Mesodermal cell (in vitro differentiated cells): ENCODE data around the gene GPR50.

Source experiments
- H3K27ac ChIP-seq: 2 replicates; pipeline ENCODE4 v1.7.0; 2013; ENCODE audit warnings: mild to moderate bottlenecking, low read depth, low read length, moderate library complexity; ENCODE audit not compliant: severe bottlenecking
- H3K36me3 ChIP-seq: 2 replicates; pipeline ENCODE4 v1.7.1; 2013; ENCODE audit warnings: mild to moderate bottlenecking, low read length, moderate library complexity; ENCODE audit not compliant: control insufficient read depth, insufficient read depth
- H3K4me1 ChIP-seq: one replicate; pipeline ENCODE4 v1.7.1; 2013; ENCODE audit warnings: mild to moderate bottlenecking, low read length; ENCODE audit not compliant: insufficient read depth, control insufficient read depth, poor library complexity, severe bottlenecking
- H3K4me3 ChIP-seq: 2 replicates; pipeline ENCODE4 v1.7.0; 2013; ENCODE audit warnings: low read length, control low read depth, mild to moderate bottlenecking; ENCODE audit not compliant: insufficient read depth, poor library complexity, severe bottlenecking; ENCODE audit errors: extremely low read depth
- H3K9me3 ChIP-seq: 2 replicates; pipeline ENCODE4 v1.7.1; 2013; ENCODE audit warnings: mild to moderate bottlenecking, low read length, moderate library complexity; ENCODE audit not compliant: control insufficient read depth
- WGBS, 2 experiments: methylation state at CpG; one replicate each; pipeline ENCODE4 v1.1.5; 2013; ENCODE audit warnings: missing lambda C conversion rate in 2 of 2; ENCODE audit not compliant: insufficient coverage in 2 of 2; 5-methylcytosine and 5-hydroxymethylcytosine counted together

The GPR50 gene

GRCh38 chrX:151175283-151176062 lies 911 bp upstream of the GPR50 start:
- H3K36me3 ChIP-seq, result no peaks in the 10 kb centered on the region
- WGBS, 2 experiments, result 0 to 2% methylated on average over 12 to 29 of the region's 54 CpGs
- H3K4me3 ChIP-seq, result peak overlapping the region; percentile 11
- H3K27ac ChIP-seq, result no peak overlapping the region
- H3K4me1 ChIP-seq, result no peaks in the 10 kb centered on the region
- H3K9me3 ChIP-seq, result no peaks in the 10 kb centered on the region

DNA sequence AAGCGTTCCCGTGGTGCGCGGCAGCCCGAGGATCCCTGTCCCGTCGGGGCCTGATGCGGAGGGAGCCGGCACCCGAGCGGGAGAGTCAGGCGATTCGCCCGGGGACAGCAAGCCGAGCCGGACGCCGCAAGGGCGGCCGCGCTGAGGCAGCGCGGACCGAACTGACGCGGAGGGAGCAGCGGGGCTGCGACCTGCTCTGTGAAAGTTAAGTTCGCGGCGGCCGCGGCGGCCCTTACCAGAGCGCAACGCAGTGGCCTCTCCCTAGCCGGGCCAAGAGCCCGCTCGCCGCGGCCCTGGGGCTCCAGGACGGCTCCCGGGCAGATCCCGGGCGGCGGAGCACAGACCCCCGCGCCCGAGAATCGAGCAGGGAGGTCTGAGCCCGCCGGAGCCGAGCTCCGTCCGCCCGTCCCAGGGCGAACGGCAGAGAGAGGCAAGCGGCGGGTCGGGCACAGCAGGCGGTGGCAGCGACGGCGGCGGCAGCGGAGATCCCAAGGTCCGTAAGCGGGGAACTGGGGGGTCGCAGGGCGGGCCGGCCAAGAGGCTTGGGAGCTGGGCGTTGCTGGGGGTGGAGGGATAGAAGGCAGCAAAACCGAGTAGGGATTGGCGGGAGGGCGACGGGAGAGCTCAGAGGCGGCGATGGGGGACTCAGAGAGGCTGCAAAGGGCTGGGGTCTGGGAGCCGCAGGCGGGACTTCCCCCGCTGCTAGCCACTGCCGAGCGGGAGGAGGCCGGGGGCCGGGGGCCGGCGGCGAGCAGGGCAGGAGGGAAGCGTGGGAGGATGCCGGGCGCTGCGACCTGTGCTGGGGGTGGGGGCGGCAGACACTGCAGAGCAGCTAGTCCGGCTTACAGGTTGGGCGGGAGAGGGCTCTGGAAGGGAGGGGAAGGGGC lies 1.0 kb downstream of the GPR50 start:
- no peaks in the 10 kb centered on the region for H3K36me3 ChIP-seq
- 1 to 3% methylated on average over 24 to 37 of the region's 96 CpGs for WGBS, 2 experiments
- H3K27ac ChIP-seq, result no peak overlapping the region
- H3K9me3 ChIP-seq, result no peaks in the 10 kb centered on the region
- H3K4me1 ChIP-seq, result no peaks in the 10 kb centered on the region
- peak overlapping the region; percentile 41 for H3K4me3 ChIP-seq

DNA sequence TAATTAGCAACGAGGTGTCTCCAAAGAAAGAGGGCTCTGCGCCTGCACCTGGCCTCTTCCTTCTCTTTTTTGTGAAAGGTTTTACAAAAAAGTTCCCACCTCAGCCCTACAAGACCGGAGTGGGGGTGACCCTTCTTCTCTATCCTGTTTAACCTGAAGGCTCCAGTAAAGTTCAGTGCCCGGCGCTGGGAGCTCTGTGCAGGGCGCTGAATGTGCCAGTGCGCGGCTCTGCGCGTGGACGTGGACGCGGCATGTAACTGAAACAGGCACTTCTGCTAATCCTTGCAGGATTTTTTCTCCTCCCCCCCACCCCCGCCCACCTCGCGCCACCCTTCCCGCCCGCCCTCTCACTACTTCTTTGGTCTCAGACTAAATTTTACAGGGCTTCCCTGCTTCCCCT lies 2.4 kb downstream of the GPR50 start:
- H3K4me3 ChIP-seq, result no peak overlapping the region
- H3K27ac ChIP-seq, result no peak overlapping the region
- H3K9me3 ChIP-seq, result no peaks in the 10 kb centered on the region
- WGBS, 2 experiments, result 0 to 13% methylated on average over 1 of the region's 18 CpGs
- H3K4me1 ChIP-seq, result no peaks in the 10 kb centered on the region
- H3K36me3 ChIP-seq, result no peaks in the 10 kb centered on the region

GRCh38 chrX:151180400-151180799 lies 4.0 kb downstream of the GPR50 start:
- no peaks in the 10 kb centered on the region for H3K4me1 ChIP-seq
- no peaks in the 10 kb centered on the region for H3K36me3 ChIP-seq
- H3K9me3 ChIP-seq, result no peaks in the 10 kb centered on the region
- H3K4me3 ChIP-seq, result no peak overlapping the region
- WGBS, 2 experiments, result 96 to 97% methylated on average over 16 to 18 of the region's 18 CpGs
- no peak overlapping the region for H3K27ac ChIP-seq

DNA sequence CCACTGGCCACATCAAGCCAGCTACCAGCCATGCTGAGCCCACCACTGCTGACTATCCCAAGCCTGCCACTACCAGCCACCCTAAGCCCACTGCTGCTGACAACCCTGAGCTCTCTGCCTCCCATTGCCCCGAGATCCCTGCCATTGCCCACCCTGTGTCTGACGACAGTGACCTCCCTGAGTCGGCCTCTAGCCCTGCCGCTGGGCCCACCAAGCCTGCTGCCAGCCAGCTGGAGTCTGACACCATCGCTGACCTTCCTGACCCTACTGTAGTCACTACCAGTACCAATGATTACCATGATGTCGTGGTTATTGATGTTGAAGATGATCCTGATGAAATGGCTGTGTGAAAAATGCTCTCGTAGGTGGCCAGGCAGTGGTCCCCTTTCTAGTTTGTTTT lies 4.7 kb downstream of the GPR50 start:
- WGBS, 2 experiments, result 100% methylated on average over 3 of the region's 7 CpGs; no CpG with 5 or more reads in 1 of the 2 experiments
- Histone ChIP-seq H3K4me1 (no peaks in the 10 kb centered on the region), H3K36me3 (no peaks in the 10 kb centered on the region), H3K4me3 (no peak overlapping the region), H3K27ac (no peak overlapping the region), H3K9me3 (no peaks in the 10 kb centered on the region)

DNA sequence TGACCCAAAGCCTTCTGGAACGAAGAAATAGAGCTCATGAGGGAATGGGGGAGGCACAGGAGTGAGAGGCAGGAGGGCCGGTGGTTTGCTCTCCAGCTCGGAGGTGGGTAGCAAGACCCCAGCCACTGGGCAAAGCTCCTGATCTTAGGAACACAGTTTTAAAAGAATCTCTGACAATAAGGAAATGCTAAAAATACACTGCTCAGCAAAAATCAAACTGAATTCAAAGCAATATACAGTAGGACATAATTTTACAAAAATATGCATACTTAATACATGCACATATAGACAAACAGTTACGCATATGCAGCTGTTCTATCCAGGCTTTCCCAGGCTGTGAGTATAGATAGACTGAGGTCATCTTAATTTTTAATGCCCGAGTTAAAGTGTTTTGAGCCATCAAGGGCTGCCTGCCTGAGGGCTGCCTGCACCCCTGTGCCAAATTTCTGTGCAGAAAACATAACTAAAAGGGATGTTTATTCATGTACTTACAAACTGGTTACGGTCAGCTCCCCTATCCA lies 6.9 kb downstream of the GPR50 start:
- H3K27ac ChIP-seq, result no peak overlapping the region
- H3K36me3 ChIP-seq, result no peaks in the 10 kb centered on the region
- no peak overlapping the region for H3K4me3 ChIP-seq
- no peaks in the 10 kb centered on the region for H3K9me3 ChIP-seq
- H3K4me1 ChIP-seq, result no peaks in the 10 kb centered on the region
- 83% methylated on average over 1 of the region's 6 CpGs; no CpG with 5 or more reads in 1 of the 2 experiments for WGBS, 2 experiments

DNA sequence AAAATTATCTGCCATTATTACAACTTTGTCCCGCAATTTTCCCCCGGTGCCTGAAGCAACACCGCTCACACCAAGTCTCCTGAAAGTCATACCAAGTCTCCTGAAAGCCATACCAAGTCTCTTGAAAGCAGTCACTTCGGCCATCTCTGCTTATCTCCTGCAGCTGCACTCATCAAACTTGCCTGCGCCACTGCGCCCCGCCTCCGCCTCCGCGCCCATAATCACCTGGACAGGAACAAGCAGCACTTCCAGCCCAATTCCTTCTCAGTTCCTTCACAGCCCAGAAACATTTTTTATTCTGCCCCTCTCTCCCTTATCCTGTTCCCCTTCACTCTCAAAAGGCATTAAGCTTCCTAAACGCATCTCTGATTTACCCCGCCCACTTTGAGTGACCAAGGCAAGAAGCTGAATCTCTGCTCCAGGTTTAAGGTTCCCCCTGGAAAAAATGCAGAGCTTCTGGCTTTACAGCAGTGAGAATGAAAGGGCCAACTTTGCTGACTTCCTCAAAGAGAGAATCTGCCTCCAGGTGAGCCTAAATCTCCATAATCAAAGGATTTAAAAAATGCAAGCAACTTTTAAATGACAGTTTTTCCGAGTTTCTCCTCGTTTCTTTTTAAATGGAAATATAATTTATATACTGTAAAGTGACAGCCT lies 7.7 kb downstream of the GPR50 start:
- H3K4me1 ChIP-seq, result no peaks in the 10 kb centered on the region
- WGBS, 2 experiments, result 62 to 79% methylated on average over 6 to 9 of the region's 14 CpGs
- no peak overlapping the region for H3K27ac ChIP-seq
- no peak overlapping the region for H3K4me3 ChIP-seq
- no peaks in the 10 kb centered on the region for H3K9me3 ChIP-seq
- H3K36me3 ChIP-seq, result no peaks in the 10 kb centered on the region

- Histone ChIP-seq H3K9me3 (no peaks in the 10 kb centered on the region), H3K4me1 (no peaks in the 10 kb centered on the region), H3K36me3 (no peaks in the 10 kb centered on the region), H3K4me3 (no peak overlapping the region), H3K27ac (no peak overlapping the region)
- WGBS, 2 experiments, result 100% methylated on average over 1 of the region's 2 CpGs; no CpG with 5 or more reads in 1 of the 2 experiments
Observed at GRCh38 chrX:151184705-151185104, 8.3 kb downstream of the GPR50 start.

GRCh38 chrX:151206871-151207270 lies 30.5 kb downstream of the GPR50 start:
- WGBS, 2 experiments, result no CpG with 5 or more reads among the region's 2 CpGs
- Histone ChIP-seq H3K4me3 (no peak overlapping the region), H3K27ac (no peak overlapping the region), H3K4me1 (no peaks in the 10 kb centered on the region), H3K36me3 (no peaks in the 10 kb centered on the region), H3K9me3 (no peaks in the 10 kb centered on the region)

DNA sequence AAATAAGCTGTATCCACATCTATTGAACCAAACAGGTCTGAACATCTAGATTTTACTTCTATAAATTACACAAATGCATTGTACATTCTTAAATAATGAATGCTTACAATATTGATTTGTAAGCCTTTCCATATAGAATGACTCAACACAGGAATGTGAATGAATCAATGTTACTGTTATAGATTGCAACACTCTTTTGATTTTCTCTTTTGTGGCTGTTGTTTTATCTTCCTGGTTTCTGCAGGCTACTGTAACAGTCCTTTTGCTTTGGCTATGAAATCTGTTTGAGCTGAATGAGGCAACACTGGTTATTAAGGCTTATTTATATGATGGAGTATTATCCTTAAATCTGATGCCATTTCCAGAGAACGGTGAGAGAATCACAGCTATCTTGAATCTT lies 49.5 kb downstream of the GPR50 start:
- Histone ChIP-seq H3K9me3 (no peaks in the 10 kb centered on the region), H3K4me1 (no peaks in the 10 kb centered on the region), H3K36me3 (no peaks in the 10 kb centered on the region), H3K4me3 (no peak overlapping the region), H3K27ac (no peak overlapping the region)
- WGBS, 2 experiments, result no CpG with 5 or more reads among the region's 1 CpG
